ENCODE measurements around the gene ERC2. TPM values are rescaled to one million over a fixed set of nuclear protein-coding genes. Genes with fewer than 3 reads are reported as not detected.

The ERC2 gene
- total RNA-seq, 1 donor from 2014 or later = 6.2 TPM

GRCh38 chr3:56424885-56425284 lies 43.4 kb downstream of the ERC2 start:
- no peak for DNase-seq (ENCODE audit: low read depth)

- DNase-seq (ENCODE audit: low read depth) = no peak
Observed at GRCh38 chr3:56424336-56424735, 43.9 kb downstream of the ERC2 start.

- DNase-seq (ENCODE audit: low read depth) = no peak
Observed at GRCh38 chr3:56423661-56424099, 44.6 kb downstream of the ERC2 start.

GRCh38 chr3:56422316-56422715 lies 46.0 kb downstream of the ERC2 start:
- no peak for DNase-seq (ENCODE audit: low read depth)

- peak; percentile 73 for DNase-seq (ENCODE audit: low read depth)
Observed at GRCh38 chr3:56421205-56421604, 47.1 kb downstream of the ERC2 start.

GRCh38 chr3:56415652-56416051 lies 52.6 kb downstream of the ERC2 start:
- peak; percentile 13 for DNase-seq (ENCODE audit: low read depth)

GRCh38 chr3:56413911-56414310 lies 54.4 kb downstream of the ERC2 start:
- peak; percentile 62 for DNase-seq (ENCODE audit: low read depth)

GRCh38 chr3:56411166-56411565 lies 57.1 kb downstream of the ERC2 start:
- DNase-seq (ENCODE audit: low read depth) = no peak

GRCh38 chr3:56410576-56410975 lies 57.7 kb downstream of the ERC2 start:
- DNase-seq (ENCODE audit: low read depth) = no peak

- no peak for DNase-seq (ENCODE audit: low read depth)
Observed at GRCh38 chr3:56409790-56410189, 58.5 kb downstream of the ERC2 start.

- no peak for DNase-seq (ENCODE audit: low read depth)
Observed at GRCh38 chr3:56408761-56409196, 59.5 kb downstream of the ERC2 start.

- no peak for DNase-seq (ENCODE audit: low read depth)
Observed at GRCh38 chr3:56406826-56407515, 61.3 kb downstream of the ERC2 start.

- DNase-seq (ENCODE audit: low read depth) = no peak
Observed at GRCh38 chr3:56404884-56405283, 63.4 kb downstream of the ERC2 start.

- no peak for DNase-seq (ENCODE audit: low read depth)
Observed at GRCh38 chr3:56398659-56399058, 69.6 kb downstream of the ERC2 start.

GRCh38 chr3:56397798-56398197 lies 70.5 kb downstream of the ERC2 start:
- DNase-seq (ENCODE audit: low read depth) = no peak

- peak; percentile 4 for DNase-seq (ENCODE audit: low read depth)
Observed at GRCh38 chr3:56389183-56389830, 79.0 kb downstream of the ERC2 start.

- no peak for DNase-seq (ENCODE audit: low read depth)
Observed at GRCh38 chr3:56383092-56383491, 85.2 kb downstream of the ERC2 start.

GRCh38 chr3:56379723-56380287 lies 88.5 kb downstream of the ERC2 start:
- DNase-seq (ENCODE audit: low read depth) = no peak

GRCh38 chr3:56375654-56376053 lies 92.6 kb downstream of the ERC2 start:
- no peak for DNase-seq (ENCODE audit: low read depth)

GRCh38 chr3:56373386-56373785 lies 94.9 kb downstream of the ERC2 start:
- DNase-seq (ENCODE audit: low read depth) = no peak

GRCh38 chr3:56370991-56371775 lies 97.1 kb downstream of the ERC2 start:
- no peak for DNase-seq (ENCODE audit: low read depth)

GRCh38 chr3:56369914-56370313 lies 98.4 kb downstream of the ERC2 start:
- peak; percentile 43 for DNase-seq (ENCODE audit: low read depth)
